ENCODE measurements around the gene LDAH.

DNA sequence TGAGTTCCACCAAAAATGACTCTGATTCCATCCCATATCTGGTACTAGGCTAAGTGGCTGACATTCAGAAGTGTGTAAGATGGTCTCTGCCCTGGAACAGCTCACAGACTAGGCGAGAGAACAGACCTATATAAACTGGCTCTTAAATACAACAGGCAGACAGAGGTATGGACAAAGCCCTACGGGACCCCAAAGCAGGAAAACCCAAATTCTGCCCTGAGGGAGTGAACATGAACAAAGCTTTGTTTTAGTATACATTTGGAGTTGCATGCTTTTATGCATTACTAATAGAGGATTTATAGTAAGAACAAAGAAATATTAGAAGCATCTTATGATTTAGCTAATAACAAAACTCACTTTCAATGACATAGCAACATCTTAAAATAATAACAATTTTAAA, 130.8 kb downstream of the LDAH start:
- TF ChIP-seq FOXK2 (IDR thresholded peaks at IDR 0.05) (no peak), LEF1 (IDR thresholded peaks at IDR 0.05; ENCODE audit: borderline replicate concordance) (no peak), FOXA1 (IDR thresholded peaks at IDR 0.05) (no peak), ARNT (IDR thresholded peaks at IDR 0.05) (no peak)

Measured in HEK293T (cell line).